Measurements from ENCODE around the gene DMD.

Gene DMD

GRCh38 chrX:31245714-31246113, 1965.6 kb downstream of the DMD start:
- no peak for TF ChIP-seq CTCF (IDR thresholded peaks at IDR 0.05; ENCODE audit: insufficient read depth, missing control alignments)
- no peak for DNase-seq (ENCODE audit: insufficient read length, low spot score)
- no peak for FAIRE-seq

- FAIRE-seq = no peak
- TF ChIP-seq CTCF (IDR thresholded peaks at IDR 0.05; ENCODE audit: insufficient read depth, missing control alignments) = no peak
Measured at GRCh38 chrX:31243804-31244203, 1967.5 kb downstream of the DMD start.

GRCh38 chrX:31240982-31241381, 1970.4 kb downstream of the DMD start:
- no peak for FAIRE-seq

More at GRCh38 chrX:31243804-31244203, 1967.5 kb downstream of the DMD start:
- DNase-seq (ENCODE audit: insufficient read length, low spot score) = no peak

GRCh38 chrX:31237189-31237588, 1974.2 kb downstream of the DMD start:
- no peak for TF ChIP-seq CTCF (IDR thresholded peaks at IDR 0.05; ENCODE audit: insufficient read depth, missing control alignments)
- FAIRE-seq (no peak), DNase-seq (ENCODE audit: insufficient read length, low spot score) (no peak)

More at GRCh38 chrX:31240982-31241381, 1970.4 kb downstream of the DMD start:
- no peak for DNase-seq (ENCODE audit: insufficient read length, low spot score)
- TF ChIP-seq CTCF (IDR thresholded peaks at IDR 0.05; ENCODE audit: insufficient read depth, missing control alignments) = no peak

- no peak for FAIRE-seq
Measured at GRCh38 chrX:31236231-31236630, 1975.1 kb downstream of the DMD start.

GRCh38 chrX:31233941-31234496, 1977.3 kb downstream of the DMD start:
- no peak for FAIRE-seq
- no peak for DNase-seq (ENCODE audit: insufficient read length, low spot score)
- no peak for TF ChIP-seq CTCF (IDR thresholded peaks at IDR 0.05; ENCODE audit: insufficient read depth, missing control alignments)

More at GRCh38 chrX:31236231-31236630, 1975.1 kb downstream of the DMD start:
- no peak for DNase-seq (ENCODE audit: insufficient read length, low spot score)
- no peak for TF ChIP-seq CTCF (IDR thresholded peaks at IDR 0.05; ENCODE audit: insufficient read depth, missing control alignments)

- no peak for FAIRE-seq
- no peak for DNase-seq (ENCODE audit: insufficient read length, low spot score)
- no peak for TF ChIP-seq CTCF (IDR thresholded peaks at IDR 0.05; ENCODE audit: insufficient read depth, missing control alignments)
Measured at GRCh38 chrX:31232506-31232905, 1978.8 kb downstream of the DMD start.

All from D721Med (cell line).